Measurements from ENCODE around the gene SLC22A7.

DNA sequence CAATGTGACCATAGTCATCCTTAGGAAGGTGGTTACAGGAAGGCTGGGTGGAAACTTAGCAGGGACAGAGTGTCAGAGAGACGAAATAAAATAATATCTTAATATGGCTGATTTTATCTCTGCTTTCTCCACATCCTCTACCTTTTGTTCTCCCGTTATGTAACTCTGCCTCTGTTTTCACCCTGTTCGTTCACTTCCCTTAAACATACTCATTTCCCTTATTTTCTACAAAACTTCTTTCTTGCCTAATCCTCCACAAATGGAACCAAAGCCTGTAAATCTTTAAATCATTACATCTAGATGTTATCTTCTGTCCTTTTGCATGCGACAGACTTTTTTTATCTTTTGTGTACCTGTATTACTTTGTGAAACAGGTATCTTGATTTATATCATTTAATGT lies 33.8 kb downstream of the SLC22A7 start:
- no peak for TF ChIP-seq ZNF70 (CRISPR knock-in tag; IDR thresholded peaks at IDR 0.05)
- no peak for TF ChIP-seq GLIS3 (CRISPR knock-in tag; IDR thresholded peaks at IDR 0.05)
- TF ChIP-seq, protein P1, sequence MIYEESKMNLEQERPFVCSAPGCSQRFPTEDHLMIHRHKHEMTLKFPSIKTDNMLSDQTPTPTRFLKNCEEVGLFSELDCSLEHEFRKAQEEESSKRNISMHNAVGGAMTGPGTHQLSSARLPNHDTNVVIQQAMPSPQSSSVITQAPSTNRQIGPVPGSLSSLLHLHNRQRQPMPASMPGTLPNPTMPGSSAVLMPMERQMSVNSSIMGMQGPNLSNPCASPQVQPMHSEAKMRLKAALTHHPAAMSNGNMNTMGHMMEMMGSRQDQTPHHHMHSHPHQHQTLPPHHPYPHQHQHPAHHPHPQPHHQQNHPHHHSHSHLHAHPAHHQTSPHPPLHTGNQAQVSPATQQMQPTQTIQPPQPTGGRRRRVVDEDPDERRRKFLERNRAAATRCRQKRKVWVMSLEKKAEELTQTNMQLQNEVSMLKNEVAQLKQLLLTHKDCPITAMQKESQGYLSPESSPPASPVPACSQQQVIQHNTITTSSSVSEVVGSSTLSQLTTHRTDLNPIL (CRISPR knock-in tag; IDR thresholded peaks at IDR 0.05; ENCODE audit: low read depth) = no peak
- TF ChIP-seq TOX (CRISPR knock-in tag; IDR thresholded peaks at IDR 0.05; ENCODE audit: borderline replicate concordance) = no peak
- TF ChIP-seq, protein P2, sequence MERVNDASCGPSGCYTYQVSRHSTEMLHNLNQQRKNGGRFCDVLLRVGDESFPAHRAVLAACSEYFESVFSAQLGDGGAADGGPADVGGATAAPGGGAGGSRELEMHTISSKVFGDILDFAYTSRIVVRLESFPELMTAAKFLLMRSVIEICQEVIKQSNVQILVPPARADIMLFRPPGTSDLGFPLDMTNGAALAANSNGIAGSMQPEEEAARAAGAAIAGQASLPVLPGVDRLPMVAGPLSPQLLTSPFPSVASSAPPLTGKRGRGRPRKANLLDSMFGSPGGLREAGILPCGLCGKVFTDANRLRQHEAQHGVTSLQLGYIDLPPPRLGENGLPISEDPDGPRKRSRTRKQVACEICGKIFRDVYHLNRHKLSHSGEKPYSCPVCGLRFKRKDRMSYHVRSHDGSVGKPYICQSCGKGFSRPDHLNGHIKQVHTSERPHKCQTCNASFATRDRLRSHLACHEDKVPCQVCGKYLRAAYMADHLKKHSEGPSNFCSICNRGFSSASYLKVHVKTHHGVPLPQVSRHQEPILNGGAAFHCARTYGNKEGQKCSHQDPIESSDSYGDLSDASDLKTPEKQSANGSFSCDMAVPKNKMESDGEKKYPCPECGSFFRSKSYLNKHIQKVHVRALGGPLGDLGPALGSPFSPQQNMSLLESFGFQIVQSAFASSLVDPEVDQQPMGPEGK (CRISPR knock-in tag; IDR thresholded peaks at IDR 0.05; ENCODE audit: borderline replicate concordance) = no peak

Measured in SK-N-SH treated with all-trans-retinoic acid at 6 μM for 48 hours (cell line).